HTERT RPE-1 (cell line): ENCODE measurements around the gene MYO18A.
"Not testable (repeated sequence)": the region's sequence is repeated elsewhere in the genome, so short reads cannot be mapped to it uniquely, and the experiment has no call there.

Experiments used
- in situ Hi-C: fragments of 300-500 bp; cut with MboI; formaldehyde crosslinking; loops from 4 replicates; pipeline ENCODE4 v1.14.3; 2020; ENCODE audit warnings: low sequenced_read_pairs

MYO18A gene

GRCh38 chr17:29108823-29109476, 71.2 kb downstream of the MYO18A start:
- in situ Hi-C loops, result no loop called here

DNA sequence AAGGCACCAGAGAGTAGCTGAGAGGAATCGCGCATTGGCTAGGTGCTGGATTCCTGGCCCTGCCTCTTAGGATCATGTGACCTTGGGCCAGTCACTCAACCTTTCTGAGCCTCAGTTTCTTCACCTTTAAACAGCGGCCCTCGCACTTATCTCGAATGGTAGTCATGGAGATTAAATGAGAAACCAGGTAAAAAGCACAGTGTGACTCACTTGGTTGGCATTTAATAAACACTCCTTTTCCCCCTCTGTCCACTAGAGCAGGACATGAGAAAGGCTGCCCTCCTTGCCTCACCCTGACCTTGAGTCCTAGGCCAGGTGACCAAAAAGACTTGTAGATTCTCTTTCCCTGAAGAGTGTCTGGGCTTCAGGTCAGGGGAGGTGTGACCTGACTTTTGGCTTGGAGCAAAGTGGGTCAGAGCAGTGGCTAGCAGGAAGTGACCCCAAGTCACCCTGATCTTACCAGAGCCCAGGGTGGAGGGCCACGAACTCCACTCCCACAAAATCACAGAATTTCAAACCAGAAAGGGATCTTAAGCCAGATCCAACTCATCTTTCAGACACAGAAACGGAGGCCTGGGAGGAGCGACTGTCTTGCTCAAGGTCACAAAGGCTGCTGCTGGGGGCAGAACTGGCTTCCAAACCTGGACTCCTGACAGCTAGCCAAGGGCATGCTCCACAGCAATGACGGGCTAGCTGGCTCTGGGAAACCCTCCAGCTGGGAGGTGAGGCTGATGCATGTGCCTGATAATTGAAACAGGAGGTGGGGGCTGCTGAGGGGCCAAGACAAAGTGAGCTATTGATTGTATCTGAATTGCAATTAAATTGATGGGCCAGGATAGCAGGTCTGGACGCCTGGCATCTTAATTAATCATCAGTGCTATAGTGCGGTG, 72.0 kb downstream of the MYO18A start:
- in situ Hi-C loops, result no loop called here

GRCh38 chr17:29107084-29107483, 73.1 kb downstream of the MYO18A start:
- in situ Hi-C loops, result no loop called here

DNA sequence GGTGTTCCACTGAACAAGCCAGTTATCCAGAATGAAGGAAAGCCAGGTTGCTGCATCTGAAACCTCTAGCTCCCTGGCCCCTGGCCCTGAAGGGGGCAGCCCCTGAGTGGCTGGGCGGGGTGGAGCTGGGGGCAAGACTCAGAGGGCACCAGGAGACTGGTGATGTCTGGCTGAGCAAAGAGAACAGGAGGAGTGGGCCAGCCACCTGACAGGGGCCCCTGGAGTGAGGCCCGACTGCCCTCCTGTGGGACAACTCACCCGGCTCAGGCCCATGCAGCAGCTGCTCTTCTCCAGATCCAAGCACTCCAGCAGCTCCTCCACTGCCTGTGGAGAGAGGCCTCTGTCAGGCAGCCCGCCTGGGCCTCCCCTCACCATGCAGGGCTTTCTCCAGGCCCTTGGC, 76.9 kb downstream of the MYO18A start:
- in situ Hi-C loops, result no loop called here

DNA sequence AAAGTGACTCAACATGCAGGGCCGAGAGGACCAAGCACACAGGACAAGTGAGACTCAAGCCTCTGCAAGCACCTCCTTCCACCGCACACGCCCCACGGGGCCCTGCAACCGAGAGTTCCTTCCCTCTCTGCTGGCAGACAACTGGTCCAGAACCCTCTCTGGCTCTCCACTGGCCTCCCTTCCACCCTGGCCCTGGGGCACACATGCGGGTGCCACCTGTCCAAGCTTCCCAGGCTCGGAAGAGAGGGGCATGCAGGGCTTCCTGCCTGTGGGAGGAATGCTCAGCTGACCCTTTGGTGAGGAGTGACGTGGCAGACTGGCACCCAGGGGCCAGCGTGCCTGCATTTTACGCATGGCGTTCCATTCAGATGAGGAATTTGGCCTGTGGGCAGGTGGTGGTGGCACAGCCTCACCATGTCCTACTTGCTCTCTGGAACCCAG, 77.4 kb downstream of the MYO18A start:
- in situ Hi-C loops, result no loop called here

DNA sequence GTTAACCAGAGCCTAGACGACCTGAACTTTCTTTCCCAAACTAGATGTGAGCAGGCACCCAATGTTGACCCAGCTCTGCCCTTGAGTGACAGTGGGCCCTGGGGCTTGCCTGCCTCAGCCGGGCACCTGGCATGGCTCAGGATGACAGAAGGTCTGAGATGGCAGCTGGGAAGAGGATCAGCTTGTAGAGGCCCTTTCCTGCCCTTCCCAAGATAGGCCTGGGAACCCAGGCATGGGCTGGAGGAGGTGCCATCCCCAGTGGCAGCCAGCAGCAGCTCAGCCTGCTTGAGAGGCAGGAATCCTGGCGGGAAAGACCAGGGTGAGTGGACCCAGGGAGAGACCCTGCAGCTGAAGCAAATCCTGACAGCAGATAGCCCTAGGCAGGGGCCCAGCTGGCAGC, 78.2 kb downstream of the MYO18A start:
- in situ Hi-C loops, result no loop called here

GRCh38 chr17:29100296-29100695, 79.9 kb downstream of the MYO18A start:
- in situ Hi-C loops, result no loop called here

- in situ Hi-C loops, result no loop called here
Observed at GRCh38 chr17:29099527-29099926, 80.7 kb downstream of the MYO18A start.

- in situ Hi-C loops, result no loop called here
Observed at GRCh38 chr17:29096094-29096493, 84.1 kb downstream of the MYO18A start.

GRCh38 chr17:29095439-29095838, 84.8 kb downstream of the MYO18A start:
- in situ Hi-C loops, result no loop called here

DNA sequence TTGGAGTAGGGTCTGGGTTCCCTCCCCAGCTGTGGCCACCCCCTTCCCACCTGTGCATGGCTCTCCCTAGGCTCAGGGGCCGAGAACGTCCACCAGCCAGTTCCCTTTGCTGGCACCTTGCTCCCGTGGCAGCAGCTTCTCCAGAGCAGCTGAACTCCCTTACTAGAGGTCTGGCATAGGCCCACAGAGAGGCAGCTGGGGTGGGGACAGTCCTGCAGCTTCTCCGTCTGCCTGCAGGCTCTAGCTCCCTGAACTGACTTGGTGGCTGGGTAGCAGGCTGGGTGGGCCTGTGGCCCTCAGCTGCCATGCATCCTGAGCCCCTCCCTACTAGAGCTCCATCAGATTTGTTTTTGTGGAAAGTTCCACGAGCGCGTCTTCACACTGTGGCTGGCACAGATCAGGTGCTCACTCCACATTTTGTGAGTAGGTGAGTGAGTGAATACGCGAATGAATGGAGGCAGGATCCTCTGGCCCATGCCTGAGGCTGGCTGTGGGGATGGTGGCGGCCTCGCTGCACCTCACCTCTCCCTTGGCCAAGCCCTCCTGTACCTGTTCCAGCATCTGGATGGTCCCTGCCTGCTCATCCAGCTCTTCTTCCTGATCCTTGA, 86.0 kb downstream of the MYO18A start:
- in situ Hi-C loops, result no loop called here

DNA sequence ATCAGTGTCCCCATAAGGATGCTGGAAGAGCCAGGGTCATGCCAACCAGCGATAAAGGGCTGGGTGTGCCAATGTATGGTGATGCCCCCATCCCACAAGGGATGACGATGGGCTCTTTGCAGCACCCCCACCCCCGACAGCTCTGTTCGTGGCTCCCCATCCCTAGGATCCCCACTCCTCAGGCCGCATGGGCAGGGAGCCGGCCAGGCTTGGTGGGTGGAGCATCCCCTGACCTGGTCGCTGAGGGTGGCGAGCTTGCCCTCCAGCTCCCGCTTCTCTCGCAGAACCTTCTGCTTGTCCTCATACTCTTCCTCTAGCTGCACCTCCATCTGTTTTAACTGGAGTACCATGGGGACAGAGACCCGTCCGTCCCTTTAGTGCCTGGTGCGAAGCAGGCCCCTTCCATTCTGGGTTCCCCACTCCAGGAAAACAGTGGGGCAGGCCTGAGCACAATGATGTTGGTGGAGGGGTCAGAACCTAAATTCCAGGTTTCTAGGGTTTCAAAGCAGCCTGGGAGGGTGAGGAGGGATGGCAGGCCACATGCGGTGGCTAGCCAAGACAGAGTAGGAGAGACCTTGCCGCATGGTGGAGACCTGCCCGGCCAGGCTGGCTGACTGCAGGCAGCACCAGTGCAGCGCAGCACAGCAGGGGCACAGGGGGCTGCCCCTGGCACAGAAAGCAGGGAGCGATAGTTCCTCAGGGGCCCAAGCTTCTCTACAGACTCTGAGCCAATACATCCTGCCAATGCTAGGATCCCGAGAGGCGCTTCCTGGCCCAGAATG, 86.9 kb downstream of the MYO18A start:
- in situ Hi-C loops, result no loop called here

DNA sequence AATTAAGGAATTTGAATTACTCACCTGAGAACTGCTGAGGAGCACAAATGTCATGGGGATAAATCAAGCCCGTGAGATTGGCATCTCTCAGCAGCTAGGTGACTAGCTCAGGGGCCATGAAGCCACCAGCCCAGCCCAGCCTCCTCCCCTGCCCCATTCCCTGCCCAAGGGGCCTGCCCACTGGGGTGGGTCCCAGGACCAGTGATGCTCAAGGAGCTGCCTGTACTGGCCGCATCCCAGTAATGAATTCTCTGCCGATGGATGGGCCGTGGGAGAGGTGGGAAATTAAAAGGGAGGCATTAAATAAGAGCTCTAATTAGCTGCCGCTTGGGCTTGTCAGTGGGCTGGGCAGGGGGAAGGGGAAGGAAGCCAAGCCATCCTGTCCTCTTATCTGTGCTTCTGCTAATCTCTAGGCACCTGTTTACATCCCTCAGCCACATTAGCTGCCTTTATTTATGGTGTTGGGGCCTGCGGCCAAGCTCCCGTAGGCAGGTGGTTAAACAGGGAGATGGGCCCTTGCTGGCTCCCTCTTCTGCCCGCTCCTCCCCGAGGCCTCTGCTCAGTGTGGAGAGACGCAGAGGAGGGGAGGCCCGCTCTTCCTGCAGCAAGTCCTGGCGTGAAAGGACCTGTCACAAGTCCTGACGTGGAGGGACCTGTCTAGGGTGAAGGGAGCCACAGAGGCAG, 88.5 kb downstream of the MYO18A start:
- in situ Hi-C loops, result no loop called here

DNA sequence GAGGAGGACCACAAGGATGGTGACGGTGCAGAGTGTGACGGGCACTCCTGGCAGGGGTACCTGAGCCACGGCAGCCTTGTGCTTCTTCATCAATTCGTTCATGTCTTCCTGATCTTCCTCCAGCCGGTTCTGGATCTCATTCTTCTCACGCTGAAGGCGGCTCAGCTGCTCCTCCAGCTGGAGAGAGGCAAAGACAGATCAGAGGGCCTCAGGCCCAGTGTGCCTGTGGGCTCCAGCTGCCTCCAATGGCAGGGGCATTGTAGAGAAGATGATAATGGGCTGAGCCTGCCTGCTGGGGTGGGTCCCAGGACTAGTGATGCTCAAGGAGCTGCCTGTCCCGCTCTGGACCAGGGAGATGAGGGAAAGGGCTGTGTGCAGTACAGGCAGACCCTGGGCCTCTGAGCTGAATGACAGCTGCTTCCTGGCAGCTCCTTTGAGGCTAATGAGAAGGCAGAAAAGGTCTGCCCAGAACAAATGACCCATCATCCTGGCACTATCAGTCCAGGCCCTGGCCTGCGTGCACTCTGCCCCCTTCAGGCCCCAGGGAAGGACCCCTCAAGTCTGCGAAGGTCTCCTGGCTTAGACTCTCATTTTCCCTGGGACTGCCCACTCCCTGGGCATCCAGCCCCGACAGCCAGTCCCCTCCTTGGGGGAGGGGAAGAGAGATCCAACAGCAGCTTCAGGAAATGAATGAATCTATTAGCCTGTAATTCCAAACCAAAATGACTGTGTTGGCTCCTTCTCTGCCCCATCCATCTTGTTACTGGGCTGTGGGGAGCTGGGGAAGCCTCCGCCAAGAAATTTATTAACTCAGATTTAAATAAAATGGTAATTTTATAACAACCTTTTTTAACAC, 89.2 kb downstream of the MYO18A start:
- in situ Hi-C loops, result no loop called here

DNA sequence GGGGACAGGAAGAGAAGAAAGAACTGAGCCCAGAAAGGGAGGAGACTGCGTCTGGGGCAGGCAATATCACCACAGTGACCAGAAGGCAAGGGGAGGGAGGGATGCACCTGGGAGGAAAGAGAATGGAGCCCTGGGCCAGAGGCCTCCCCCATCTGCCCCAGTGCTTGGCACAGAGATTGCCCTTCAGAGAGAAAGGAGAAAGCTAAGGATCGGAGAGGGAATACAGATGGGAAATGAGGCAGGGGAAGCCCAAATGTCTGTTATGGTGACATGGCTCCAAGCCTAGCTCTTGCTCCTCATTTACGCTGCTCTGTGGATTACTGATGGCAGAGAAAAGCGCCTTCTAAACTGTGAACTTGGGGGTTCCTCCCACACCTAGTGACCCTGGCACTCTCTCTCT, 90.1 kb downstream of the MYO18A start:
- in situ Hi-C loops, result no loop called here

DNA sequence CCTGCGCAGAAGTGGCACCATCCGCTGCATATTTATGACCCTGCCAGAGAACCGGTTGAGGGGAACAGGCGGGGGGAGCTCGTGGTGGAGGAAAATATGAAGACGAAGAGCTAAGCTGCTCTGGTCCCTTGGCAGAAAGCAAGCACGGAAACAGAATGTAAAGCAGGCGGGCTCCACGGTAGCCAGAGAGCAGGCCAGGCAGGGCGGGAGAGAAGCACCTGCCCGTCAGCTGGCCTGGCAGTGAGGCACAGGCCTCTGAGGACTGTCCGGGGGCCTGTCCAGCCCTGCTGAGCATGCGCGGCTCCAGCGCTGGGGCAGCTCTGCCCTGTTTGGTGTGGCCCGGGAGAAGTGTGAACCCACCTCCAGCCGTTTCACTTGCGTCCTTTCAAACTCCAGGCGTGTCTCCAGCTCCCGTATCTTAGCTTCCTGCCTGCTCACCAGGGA, 90.6 kb downstream of the MYO18A start:
- in situ Hi-C loops, result no loop called here

DNA sequence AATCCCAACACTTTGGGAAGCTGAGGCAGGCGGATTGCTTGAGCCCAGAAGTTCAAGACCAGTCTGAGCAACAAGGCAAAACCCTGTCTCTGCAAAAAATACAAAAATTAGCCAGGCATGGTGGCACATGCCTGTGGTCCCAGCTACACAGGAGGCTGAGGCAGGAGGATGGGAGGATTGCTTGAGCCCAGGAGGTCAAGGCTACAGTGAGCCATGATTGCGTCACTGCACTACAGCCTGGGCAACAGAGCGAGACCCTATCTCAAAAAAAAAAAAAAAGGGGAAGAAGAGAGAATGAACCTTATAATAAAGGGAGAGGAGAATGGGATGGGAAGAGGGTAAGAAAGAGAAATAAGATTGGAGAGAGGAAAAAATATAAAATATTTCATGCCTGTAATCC, 91.4 kb downstream of the MYO18A start:
- in situ Hi-C loops, result not testable (repeated sequence)

GRCh38 chr17:29086628-29087332, 93.4 kb downstream of the MYO18A start:
- in situ Hi-C loops, result no loop called here

GRCh38 chr17:29085223-29085622, 95.0 kb downstream of the MYO18A start:
- in situ Hi-C loops, result no loop called here
